Caki2 (cell line): Measurements from ENCODE around the gene PTK6. TPM values are rescaled to one million over a fixed set of nuclear protein-coding genes. Genes with fewer than 3 reads are reported as not detected.
"Not testable (repeated sequence)": the region's sequence is repeated elsewhere in the genome, so short reads cannot be mapped to it uniquely, and the experiment has no call there.

Source experiments
- DNase-seq: peaks from one replicate; pipeline ENCODE4 v3.0.0-alpha.2; 2015; ENCODE audit warnings: low read depth
- in situ Hi-C: cut with HindIII; loops from 2 replicates; pipeline ENCODE4 v1.10.0; 2016; ENCODE audit warnings: low sequenced_read_pairs, low pct_unique_long_range_greater_than_20kb, mixed read lengths
- total RNA-seq: library from RNA; depleted of rRNA; stranded (reverse); fragments of >200 nt; shearing (Covaris generic); gene quantifications from 2 replicates; pipeline ENCODE4 v1.2.3, GENCODE V29; 2014; ENCODE audit warnings: low replicate concordance

The PTK6 gene
- total RNA-seq, 1 experiment from 2014 or later = 4.4 TPM

- in situ Hi-C loops = no loop called here
- no peak for DNase-seq
Observed at GRCh38 chr20:63572071-63572787, 35.1 kb upstream of the PTK6 start.

GRCh38 chr20:63571087-63571478, 33.9 kb upstream of the PTK6 start:
- DNase-seq, in situ Hi-C loops: not testable (repeated sequence)

- in situ Hi-C loops = no loop called here
- DNase-seq = no peak
Observed at GRCh38 chr20:63570281-63571086, 33.3 kb upstream of the PTK6 start.

GRCh38 chr20:63568986-63569949, 32.1 kb upstream of the PTK6 start:
- in situ Hi-C loops = no loop called here

GRCh38 chr20:63568170-63568981, 31.2 kb upstream of the PTK6 start:
- DNase-seq = no peak
- in situ Hi-C loops = no loop called here

More at GRCh38 chr20:63568986-63569949, 32.1 kb upstream of the PTK6 start:
- DNase-seq = no peak

GRCh38 chr20:63567386-63568169, 30.4 kb upstream of the PTK6 start:
- in situ Hi-C loops = no loop called here
- DNase-seq = no peak

- DNase-seq = no peak
- in situ Hi-C loops = no loop called here
Observed at GRCh38 chr20:63567136-63567385, 29.9 kb upstream of the PTK6 start.

- in situ Hi-C loops = no loop called here
Observed at GRCh38 chr20:63566395-63567135, 29.4 kb upstream of the PTK6 start.

GRCh38 chr20:63565699-63566335, 28.6 kb upstream of the PTK6 start:
- no peak for DNase-seq
- in situ Hi-C loops = no loop called here

More at GRCh38 chr20:63566395-63567135, 29.4 kb upstream of the PTK6 start:
- DNase-seq = no peak

GRCh38 chr20:63565021-63565698, 28.0 kb upstream of the PTK6 start:
- DNase-seq = no peak
- in situ Hi-C loops = no loop called here

- DNase-seq = no peak
- in situ Hi-C loops = no loop called here
Observed at GRCh38 chr20:63564036-63564810, 27.0 kb upstream of the PTK6 start.

GRCh38 chr20:63563225-63563935, 26.2 kb upstream of the PTK6 start:
- in situ Hi-C loops = no loop called here

GRCh38 chr20:63562461-63563224, 25.5 kb upstream of the PTK6 start:
- in situ Hi-C loops = no loop called here
- DNase-seq = no peak

More at GRCh38 chr20:63563225-63563935, 26.2 kb upstream of the PTK6 start:
- no peak for DNase-seq
